ENCODE data around the gene FAM117B.

FAM117B gene

DNA sequence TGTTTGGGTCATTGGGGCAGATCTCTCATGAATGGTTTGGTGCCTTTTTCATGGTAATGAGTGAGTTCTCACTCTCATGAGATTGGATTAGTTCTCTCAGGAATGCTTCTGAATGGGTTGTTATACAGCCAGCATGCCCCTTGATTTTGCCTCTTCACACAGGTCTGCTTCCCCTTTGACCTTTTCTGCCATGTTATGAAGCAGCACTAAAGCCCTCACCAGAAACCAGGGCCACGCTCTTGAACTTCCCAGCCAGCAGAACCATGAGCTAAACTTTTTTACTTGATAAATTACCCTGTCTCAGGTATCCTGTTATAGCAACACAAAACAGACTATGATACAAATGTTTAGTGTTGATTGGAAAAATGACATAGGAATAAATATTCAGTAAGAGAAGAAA, 179.5 kb downstream of the FAM117B start:
- peaks cover 8% of the 10 kb centered on the region for H3K9me3 ChIP-seq (ENCODE audit: control insufficient read depth, insufficient read depth, low read length)
- no peaks in the 10 kb centered on the region; the same call in 1 of the 2 replicates for H3K36me3 ChIP-seq (ENCODE audit: insufficient read depth, low read length)
- no peak overlapping the region for H3K9ac ChIP-seq (ENCODE audit: low read depth, low read length)
- H3K4me1 ChIP-seq (ENCODE audit: insufficient read depth, low read length) = no peaks in the 10 kb centered on the region

- Histone ChIP-seq H3K9me3 (ENCODE audit: control insufficient read depth, insufficient read depth, low read length) (peaks cover 8% of the 10 kb centered on the region), H3K4me1 (ENCODE audit: insufficient read depth, low read length) (no peaks in the 10 kb centered on the region), H3K36me3 (ENCODE audit: insufficient read depth, low read length) (no peaks in the 10 kb centered on the region; the same call in 1 of the 2 replicates), H3K9ac (ENCODE audit: low read depth, low read length) (no peak overlapping the region)
Measured at GRCh38 chr2:202815548-202816360, 181.0 kb downstream of the FAM117B start.

DNA sequence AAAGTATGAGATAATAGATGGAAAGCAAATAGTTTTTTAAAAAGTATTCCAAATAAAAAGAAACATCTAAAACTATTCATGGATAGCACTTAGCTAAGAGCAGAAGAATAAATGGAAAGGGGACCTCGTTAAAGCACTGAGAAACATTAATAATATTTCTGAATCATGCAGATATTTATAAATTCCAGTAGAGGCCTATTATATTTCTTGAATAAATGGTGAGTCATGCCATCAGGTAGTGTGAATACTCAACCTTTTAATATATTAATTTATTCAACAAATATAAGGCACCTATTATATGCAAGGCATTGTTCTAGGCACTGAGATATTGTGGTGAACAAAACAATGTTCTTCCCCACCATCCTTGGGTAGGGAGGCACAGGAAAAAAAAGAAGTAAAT, 183.0 kb downstream of the FAM117B start:
- H3K9ac ChIP-seq (ENCODE audit: low read depth, low read length) = no peak overlapping the region
- H3K36me3 ChIP-seq (ENCODE audit: insufficient read depth, low read length) = no peaks in the 10 kb centered on the region; the same call in 1 of the 2 replicates
- H3K4me1 ChIP-seq (ENCODE audit: insufficient read depth, low read length) = no peaks in the 10 kb centered on the region
- H3K9me3 ChIP-seq (ENCODE audit: control insufficient read depth, insufficient read depth, low read length) = peaks cover 8% of the 10 kb centered on the region

- H3K9me3 ChIP-seq (ENCODE audit: control insufficient read depth, insufficient read depth, low read length) = peaks cover 8% of the 10 kb centered on the region
Measured at GRCh38 chr2:202818321-202818720, 183.6 kb downstream of the FAM117B start.

More at GRCh38 chr2:202818321-202818720, 183.6 kb downstream of the FAM117B start:
- H3K9ac ChIP-seq (ENCODE audit: low read depth, low read length) = no peak overlapping the region
- H3K4me1 ChIP-seq (ENCODE audit: insufficient read depth, low read length) = no peaks in the 10 kb centered on the region
- H3K36me3 ChIP-seq (ENCODE audit: insufficient read depth, low read length) = no peaks in the 10 kb centered on the region; the same call in 1 of the 2 replicates
